SKM-1 treated with dmso at 0.1 percent for 144 hours (cell line): ENCODE results near the gene CA6.
A peak's percentile ranks its signal among the peaks of the same experiment; 100 is the strongest.
"Not testable (repeated sequence)": the region's sequence is repeated elsewhere in the genome, so short reads cannot be mapped to it uniquely, and the experiment has no call there.

Source experiments
- DNase-seq: peaks from one replicate; lab custom pipeline; 2025; ENCODE audit not compliant: unreplicated experiment; lab: John Stamatoyannopoulos, UW

The CA6 gene

DNA sequence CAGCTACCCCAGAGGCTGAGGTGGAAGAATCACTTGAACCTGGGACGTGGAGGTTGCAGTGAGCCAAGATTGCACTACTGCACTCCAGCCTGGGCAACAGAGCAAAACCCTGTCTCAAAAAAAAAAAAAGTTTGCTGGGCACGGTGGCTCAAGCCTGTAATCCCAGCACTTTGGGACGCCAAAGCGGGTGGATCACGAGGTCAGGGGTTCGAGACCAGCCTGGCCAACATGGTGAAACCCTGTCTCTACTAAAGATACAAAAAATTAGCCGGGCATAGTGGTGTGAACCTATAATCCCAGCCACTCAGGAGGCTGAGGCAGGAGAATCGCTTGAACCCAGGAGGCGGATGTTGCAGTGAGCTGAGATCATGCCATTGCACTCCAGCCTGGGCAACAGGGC is 23.2 kb downstream of the CA6 start:
- not testable (repeated sequence) for DNase-seq

DNA sequence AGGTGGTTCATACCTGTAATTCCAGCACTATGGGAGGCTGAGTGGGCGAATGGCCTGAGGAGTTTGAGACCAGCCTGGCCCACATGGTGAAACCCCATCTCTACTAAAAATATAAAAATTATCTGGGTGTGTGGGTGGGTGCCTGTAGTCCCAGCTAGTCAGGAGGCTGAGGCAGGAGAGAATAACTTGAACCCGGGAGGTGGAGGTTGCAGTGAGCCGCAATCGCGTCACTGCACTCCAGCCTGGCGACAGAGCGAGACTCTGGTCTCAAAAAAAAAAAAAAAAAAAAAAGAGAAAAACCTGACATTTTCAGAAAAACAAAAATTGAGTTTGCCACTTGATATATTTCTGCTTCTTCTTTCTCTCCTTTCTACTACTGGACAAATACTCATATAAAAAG is 24.3 kb downstream of the CA6 start:
- DNase-seq, result no peak

DNA sequence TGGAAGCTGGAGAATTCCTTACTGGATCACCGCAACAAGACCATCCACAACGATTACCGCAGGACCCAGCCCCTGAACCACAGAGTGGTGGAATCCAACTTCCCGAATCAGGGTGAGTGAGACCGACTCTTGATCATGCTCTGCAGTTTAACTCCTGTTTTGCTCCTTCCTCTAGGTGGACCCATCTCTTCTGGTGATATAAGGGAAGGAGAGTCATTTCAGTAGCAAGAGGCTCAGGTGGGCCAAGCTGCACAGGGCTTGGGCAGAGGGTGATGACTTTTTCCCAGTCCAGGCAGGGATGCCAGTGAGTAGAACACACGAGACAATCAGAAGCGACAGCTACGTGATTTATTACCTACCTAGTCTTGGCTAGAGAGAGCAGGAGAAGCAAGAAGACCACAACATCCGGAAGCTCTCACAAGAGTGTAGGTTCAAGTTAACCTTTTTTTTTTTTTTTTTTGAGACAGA is 25.2 kb downstream of the CA6 start:
- DNase-seq, result peak; percentile 32

DNA sequence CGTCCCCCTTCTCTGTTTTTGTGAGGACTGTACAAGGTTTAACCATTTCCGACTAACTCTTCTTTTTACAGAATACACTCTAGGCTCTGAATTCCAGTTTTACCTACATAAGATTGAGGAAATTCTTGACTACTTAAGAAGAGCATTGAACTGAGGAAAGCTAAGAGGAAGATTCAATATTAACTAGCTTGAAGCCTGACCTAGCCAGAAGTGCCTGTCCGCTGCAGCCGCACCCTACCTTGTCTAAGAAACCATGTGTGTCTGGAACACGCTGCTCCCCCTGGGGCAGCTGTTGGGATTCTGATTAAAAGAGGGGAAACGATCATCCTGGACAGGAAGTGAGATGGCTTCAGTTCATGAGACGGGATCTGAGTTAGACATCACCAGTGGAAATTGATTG is 28.9 kb downstream of the CA6 start:
- no peak for DNase-seq

DNA sequence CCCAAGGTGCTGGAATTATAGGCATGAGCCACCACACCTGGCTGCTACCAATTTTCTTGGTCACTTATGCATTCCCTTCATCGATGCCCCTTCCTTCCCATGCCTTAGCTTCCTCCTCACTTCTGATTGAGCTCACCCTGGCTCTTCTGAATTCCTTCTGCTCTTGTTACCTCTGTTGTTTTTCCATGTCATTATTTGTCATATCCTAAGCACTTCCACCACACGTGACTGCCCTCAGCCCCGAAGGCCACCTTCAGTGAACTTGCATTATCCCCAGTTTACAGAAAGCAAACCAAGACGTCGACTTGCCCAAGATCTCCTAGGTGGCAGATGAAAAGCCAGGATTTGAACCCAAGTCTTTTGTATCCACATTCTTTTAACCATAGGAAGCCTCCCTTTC is 30.7 kb downstream of the CA6 start:
- DNase-seq, result no peak

DNA sequence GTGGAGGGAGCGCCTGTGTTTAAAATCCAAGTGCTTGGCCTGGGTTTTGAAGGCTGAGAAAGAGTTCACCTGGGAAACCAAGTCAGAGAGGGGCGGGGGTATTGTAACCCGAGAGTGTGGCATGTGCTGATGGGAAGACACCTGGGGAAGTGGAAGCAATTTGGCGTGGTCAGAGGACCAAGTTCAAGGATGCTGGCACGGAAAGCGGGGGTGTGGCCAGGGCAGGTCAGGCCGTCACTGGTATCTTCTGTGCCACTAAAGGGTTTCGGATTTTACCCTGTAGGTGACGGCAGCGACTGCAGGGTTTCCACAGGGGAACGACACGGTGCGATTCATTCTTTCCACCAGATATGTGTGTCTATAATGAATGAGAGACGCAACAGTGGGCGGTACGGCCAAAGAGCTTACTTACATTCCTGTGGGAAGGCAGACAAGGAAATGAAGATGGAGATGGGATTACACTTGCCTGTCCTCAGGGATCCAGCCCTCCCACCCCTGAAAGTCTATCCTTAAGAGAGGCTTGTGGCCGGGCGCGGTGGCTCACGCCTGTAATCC is 31.3 kb downstream of the CA6 start:
- DNase-seq, result no peak

DNA sequence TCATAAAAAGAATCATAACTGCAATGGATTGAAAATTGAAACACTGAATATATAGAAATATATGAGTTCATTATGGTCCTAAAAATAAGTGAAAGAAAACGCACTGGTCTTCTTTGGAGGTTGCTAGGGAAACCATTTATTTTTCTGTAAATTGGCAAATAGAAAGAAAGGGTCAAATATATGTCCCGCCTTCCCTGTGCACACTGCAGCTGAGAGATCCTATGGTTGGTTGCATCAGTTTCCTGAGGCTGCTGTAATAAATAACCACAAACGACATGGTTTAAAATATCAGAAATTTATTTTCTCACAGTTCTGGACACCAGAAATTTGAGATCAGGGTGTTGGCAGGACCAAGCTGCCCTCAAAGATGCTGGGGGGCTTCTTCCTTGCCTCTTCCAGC is 35.0 kb downstream of the CA6 start:
- peak; percentile 42 for DNase-seq

DNA sequence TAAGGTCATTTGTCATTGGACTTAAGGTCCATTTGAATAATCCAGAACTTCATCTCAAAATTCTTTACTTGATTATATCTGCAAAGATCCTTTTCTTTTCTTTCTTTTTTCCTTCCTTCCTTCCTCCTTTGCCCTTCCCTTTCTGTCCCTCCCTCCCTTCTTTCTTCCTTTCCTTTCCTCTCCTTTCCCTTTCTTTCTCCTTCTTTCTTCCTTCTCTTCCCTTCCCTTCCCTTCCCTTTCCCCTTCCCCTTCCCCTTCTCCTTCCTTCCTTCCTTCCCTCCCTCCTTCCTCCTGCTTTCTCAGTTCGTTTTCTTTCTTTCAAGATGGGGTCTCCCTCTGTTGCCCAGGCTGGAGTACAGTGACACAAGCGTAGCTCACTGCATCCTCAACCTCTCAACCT is 35.5 kb downstream of the CA6 start:
- DNase-seq, result no peak

DNA sequence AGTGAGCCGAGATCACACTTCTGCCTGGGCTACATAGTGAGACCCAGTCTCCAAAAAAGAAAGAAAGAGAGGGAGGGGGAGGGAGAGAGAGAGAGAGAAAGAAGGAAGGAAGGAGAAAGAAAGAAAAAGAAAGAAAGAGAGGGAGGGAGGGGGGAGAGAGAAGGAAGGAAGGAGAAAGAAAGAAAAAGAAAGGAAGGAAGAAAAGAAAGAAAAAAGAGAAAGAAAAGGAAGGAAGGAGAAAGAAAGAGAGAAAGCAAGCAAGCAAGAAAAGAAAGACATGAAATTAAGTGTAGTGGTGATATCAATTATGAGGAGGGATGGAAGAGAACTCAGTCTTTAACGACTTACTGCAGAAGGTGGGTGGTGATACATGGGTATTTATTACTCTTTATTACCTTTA is 38.5 kb downstream of the CA6 start:
- no peak for DNase-seq

DNA sequence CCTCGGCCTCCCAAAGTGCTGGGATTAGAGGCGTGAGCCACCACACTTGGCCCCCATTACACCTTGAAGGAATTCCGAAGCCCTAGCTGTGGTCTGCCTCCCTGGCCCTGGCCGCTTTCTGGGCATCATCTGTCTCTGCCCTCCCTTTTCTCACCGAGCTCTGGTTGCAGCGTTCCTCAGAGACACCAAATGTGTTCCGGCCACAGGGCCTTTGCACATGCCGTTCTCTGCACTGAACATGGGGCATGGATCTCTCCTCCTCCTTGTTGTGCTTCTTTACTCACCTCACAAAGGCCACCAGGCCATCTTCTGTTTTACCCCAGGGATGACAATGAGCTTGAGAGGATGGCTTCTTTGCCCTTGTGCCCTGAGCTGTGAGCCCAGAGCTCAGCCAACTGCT is 39.3 kb downstream of the CA6 start:
- DNase-seq, result no peak

DNA sequence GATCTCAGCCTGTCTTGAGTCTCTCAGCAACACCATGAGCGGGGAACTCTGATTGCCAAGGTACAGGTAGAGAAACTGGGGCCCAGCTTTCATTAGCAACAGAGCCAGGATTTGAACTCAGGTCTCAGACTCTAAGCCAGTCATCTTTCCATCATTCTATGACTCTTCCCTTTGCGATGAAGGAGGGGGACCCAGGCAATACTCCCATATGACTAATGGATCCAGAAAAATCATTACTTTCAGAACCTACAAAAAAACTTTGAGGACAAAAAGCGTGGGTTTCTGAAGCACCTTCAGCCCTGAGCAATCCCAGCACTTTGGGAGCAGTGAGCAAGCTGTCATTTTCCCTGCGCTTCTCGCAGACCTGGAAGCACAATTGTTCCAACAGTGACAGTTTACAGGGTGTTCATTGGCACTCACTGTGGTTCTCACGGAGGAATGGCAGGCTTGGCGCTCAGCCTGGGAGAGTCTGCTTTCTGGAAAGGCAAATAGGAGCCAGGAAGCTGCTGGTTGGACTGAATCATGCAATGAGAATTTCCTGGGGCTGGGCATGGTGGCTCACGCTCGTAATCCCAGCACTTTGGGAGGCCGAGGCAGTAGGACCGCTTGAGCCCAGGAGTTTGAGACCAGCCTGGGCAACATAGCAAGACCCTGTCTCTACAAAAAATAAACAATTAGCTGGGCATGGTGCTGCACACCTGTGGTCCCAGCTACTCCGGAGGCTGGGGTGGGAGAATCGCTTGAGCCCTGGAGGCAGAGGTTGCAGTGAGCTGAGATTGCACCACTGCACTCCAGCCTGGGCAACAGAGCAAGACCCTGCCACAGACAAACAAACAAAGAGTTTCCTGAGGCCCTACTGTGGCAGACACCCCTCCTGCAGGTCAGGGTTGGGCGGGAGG is 40.5 kb downstream of the CA6 start:
- DNase-seq, result no peak

DNA sequence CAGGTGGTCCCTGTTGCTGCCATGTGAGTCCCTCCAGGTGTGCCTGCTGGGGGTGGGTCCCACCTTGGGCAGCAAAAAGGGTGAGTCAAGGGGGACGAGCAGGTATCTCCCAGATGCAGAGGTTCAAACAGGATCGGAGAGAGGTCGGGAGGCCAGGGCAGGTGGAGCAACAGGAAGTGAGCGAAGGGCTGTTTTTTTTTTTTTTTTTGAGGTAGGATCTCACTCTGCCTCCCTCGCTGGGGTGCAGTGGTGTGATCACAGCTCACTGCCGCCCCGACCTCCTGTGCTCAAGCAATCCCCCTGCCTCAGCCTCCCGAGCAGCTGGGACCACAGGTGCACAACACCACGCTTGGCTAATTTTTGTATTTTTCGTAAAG is 41.1 kb downstream of the CA6 start:
- DNase-seq, result no peak

DNA sequence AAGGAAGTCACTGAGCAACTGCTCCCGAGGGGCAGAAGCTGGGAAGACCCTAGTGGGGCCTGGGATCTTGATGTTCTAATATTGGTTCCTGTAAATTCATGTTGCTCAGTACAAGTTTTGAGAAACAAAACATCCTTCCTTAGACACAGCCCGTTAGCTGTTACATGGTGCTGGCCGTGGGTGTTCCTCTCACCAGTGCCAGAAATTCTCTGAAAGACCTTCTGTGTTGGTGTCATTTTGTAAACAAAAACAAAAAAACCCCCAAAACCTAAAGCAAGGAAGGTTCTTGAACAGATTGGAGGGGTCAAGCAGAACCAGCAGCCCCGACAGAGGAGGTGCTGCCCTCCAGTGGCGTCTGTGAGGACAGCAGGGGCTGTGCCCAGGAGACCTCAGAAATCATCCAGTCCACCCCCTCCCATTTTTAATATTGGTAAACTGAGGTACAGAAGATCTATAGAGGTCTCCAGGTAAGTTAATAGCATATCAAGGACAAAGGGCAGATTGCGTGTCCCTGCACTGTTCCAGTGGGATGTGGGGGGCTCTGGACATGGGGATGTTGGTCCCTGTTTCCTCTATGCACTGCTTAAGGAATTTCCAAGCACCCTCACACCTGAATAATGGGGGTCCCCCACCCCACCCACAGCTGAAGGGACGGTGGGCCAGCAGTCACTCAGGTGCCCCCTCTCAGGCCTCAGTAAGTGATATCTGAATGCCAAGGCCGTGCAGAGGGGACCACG is 42.4 kb downstream of the CA6 start:
- no peak for DNase-seq

DNA sequence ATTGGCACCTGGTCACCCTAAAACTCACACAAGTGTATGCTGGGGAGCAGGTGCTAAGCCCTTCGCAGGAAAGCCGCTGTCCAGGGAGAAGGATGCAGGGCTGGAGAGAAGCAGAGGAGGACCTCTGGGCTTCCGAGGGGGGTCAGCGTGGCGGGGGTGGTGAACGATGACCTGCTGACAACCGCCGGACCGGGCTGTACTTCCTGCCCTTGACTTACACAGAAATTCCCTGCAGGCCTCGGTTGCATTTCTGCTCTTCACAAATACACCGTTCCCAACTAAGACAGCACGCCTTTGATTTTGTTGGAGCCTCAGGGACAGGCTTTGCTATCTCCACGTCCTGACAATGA is 42.9 kb downstream of the CA6 start:
- no peak for DNase-seq

DNA sequence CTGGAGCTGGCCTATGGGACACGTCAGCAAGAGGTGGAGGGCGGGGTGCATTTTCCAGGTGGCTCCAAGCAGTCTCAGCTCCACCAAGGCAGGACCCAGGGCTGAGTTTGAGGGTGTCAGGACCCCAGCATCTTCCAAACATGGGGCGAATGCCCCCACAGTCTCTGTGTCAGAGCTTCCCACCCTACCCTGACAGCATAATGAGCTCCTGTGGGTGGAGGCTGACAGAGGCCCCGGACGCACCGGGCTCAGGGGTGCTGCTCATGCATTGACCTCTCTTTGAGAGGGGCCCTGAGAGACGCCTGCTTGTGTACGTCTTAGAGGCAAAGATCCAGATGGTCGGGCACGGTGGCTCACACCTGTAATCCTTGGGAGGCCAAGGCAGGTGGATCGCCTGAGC is 43.4 kb downstream of the CA6 start:
- DNase-seq, result no peak

DNA sequence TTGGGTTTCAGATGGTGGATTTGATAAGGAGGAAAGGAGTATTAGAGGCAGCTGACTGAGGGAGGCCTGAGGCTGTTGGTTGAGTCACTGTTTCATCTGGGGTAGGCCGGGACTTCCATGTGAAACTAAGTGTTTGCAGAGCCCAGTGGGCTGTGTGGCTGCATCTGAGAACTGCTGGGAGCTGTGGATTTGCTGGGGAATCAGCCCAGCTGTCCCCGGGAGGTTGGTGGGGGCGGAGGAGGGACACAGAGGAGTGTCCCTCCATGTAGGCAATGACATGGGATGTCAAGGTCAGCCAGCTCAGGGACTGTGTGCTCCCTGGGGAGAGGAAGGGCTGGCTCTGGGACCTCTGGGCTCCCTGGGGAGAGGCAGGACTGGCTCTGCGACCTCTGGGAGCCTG is 44.2 kb downstream of the CA6 start:
- DNase-seq, result no peak

DNA sequence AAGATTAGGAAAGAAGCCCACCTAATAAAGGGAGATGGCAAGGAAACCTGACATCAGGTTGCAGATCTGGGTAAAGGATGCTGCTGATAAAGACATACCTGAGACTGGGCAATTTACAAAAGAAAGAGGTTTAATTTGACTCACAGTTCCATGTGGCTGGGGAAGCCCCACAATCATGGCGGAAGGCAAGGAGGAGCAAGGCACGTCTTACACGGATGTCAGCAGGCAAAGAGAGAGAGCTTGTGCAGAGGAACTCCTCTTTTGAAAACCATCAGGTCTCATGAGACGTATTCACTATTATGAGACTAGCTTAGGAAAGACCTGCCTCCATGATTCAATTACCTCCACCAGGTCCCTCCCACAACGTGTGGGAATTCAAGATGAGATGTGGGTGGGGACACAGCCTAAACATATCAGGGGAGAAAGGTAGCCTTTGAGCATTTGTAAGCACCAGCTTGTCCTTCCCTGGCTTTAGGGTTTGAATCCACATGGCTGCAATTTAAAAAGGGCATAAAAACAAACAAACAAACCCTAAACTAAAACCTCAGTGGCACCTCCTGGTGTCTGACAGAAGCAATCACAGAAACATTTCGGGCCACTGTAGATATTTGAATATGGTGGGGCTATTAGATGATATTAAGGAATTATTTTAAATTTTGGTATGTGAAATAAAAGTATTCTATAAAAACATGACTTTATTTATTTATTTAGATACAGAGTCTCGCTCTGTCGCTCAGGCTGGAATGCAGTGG is 47.4 kb downstream of the CA6 start:
- no peak for DNase-seq

DNA sequence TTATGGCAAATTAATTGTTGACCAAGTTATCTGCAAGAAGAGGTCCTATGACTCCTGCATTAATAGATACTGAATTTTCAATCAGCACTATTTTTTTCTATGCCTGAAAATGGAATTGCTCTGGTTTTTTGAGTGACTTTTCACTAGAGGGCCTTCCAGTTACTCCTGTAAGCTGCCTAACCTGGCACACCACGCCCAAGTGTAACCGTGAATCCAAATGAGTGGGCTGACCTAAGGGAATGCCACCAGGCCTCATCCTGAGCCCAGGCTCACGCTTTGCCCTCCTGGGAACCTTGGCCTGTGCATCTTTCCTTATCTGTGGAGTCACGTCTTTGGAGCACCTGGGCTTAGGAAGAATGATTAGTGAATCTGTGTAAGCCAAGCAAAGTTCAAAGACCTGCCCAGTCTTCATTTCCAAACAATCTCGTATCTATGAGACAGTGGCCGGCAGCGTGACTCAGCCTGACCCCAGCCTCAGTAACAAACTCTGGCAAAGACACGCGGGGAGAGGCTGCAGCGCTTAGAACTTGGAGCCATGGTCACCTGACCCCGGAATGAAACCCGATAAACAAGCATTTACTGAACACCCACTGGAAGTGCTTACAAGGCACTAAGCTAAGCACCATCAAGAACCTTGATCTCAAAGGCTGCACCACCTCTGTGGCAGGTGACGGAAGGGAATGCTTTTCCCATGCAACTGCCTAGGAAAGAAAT is 48.5 kb downstream of the CA6 start:
- not testable (repeated sequence) for DNase-seq

DNA sequence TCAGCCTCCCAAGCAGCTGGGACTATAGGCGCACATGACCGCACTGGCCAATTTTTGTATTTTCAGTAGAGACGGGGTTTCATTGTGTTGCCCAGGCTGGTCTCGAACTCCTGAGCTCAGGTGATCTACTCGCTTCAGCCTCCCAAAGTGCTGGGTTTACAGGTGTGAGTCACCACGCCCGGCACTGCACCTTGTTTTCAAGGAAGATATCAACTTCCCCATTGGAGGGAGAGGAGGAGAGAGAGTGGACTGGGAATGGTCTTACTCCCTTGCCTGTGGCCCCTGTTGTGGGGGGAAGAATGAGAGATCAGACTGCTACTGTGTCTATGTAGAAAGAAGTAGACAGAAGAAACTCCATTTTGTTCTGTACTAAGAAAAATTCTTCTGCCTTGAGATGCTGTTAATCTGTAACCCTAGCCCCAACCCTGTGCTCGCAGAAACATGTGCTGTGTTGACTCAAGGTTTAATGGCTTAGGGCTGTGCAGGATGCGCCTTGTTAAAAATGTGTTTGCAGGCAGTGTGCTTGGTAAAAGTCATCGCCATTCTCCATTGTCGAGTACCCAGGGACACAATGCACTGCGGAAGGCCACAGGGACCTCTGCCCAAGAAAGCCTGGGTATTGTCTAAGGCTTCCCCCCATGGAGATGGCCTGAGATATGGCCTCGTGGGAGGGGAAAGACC is 56.0 kb downstream of the CA6 start:
- DNase-seq, result not testable (repeated sequence)

DNA sequence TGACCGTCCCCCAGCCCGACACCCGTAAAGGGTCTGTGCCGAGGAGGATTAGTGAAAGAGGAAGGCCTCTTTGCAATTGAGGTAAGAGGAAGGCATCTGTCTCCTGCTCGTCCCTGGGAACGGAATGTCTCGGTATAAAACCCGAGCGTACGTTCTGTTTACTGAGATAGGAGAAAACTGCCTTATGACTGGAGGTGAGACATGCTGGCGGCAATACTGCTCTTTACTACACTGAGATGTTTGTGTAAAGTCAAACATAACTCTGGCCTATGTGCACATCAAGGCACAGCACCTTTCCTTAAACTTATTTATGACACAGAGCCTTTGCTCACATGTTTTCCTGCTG is 56.5 kb downstream of the CA6 start:
- DNase-seq, result not testable (repeated sequence)
